PC-3 (cell line): Measurements from ENCODE around the gene MTHFR. TPM values are rescaled to one million over a fixed set of nuclear protein-coding genes. Genes with fewer than 3 reads are reported as not detected.

Experiments
- ATAC-seq: fragments of 200-7000 bp; cut with Tn5 transposase; 2 replicates; pipeline ENCODE4 v1.9.1; 2020; ENCODE audit warnings: mild to moderate bottlenecking, moderate library complexity
- BruUV-seq: library from RNA; stranded (reverse); fragments of 400-500 nt; replicated peaks from 2 replicates; lab custom pipeline; 2021; lab: Mats Ljungman, UMichigan
- CTCF ChIA-PET: fragments of 300-600 bp; sonication (Branson Sonifier 250); formaldehyde crosslinking; loops from one replicate; lab custom pipeline; 2022; ENCODE audit warnings: antibody characterized with exemption; lab: Charles Lee
- POLR2A ChIA-PET: fragments of 300-600 bp; sonication (Branson Sonifier 250); formaldehyde crosslinking; loops from one replicate; lab custom pipeline; 2022; ENCODE audit warnings: antibody characterized with exemption; ENCODE audit not compliant: unreplicated experiment; lab: Charles Lee
- DNase-seq: peaks from one replicate; pipeline ENCODE4 v3.0.0-alpha.2; 2015
- H2AFZ ChIP-seq: fragments of 300-600 bp; sonication (generic); 2 replicates; pipeline ENCODE4 v1.6.0; 2016; ENCODE audit warnings: antibody characterized with exemption, low read length
- H3F3A ChIP-seq: fragments of 300-600 bp; sonication (generic); one replicate; pipeline ENCODE4 v1.6.0; 2017; ENCODE audit warnings: antibody characterized with exemption, low read length, control low read depth, mild to moderate bottlenecking; ENCODE audit not compliant: unreplicated experiment
- H3K27ac ChIP-seq: fragments of 300-600 bp; sonication (generic); 2 replicates; pipeline ENCODE4 v1.5.1; 2016; ENCODE audit warnings: mild to moderate bottlenecking, low read length
- H3K27me3 ChIP-seq: fragments of 300-600 bp; sonication (generic); 2 replicates; pipeline ENCODE4 v1.6.1; 2016; ENCODE audit warnings: low read length, mixed read lengths
- H3K36me3 ChIP-seq: fragments of 300-600 bp; sonication (generic); 2 replicates; pipeline ENCODE4 v1.6.1; 2016; ENCODE audit warnings: low read depth, mixed run types, low read length, mixed read lengths
- H3K4me1 ChIP-seq: fragments of 300-600 bp; sonication (generic); 2 replicates; pipeline ENCODE4 v1.5.1; 2016; ENCODE audit warnings: low read length; ENCODE audit not compliant: insufficient read depth
- H3K4me2 ChIP-seq: fragments of 300-600 bp; sonication (generic); 2 replicates; pipeline ENCODE4 v1.6.0; 2016; ENCODE audit warnings: low read length
- H3K4me3 ChIP-seq: fragments of 300-600 bp; sonication (generic); 2 replicates; pipeline ENCODE4 v1.5.1; 2016; ENCODE audit warnings: mild to moderate bottlenecking, low read length, mixed read lengths
- H3K79me2 ChIP-seq: fragments of 300-600 bp; sonication (generic); 2 replicates; pipeline ENCODE4 v1.6.1; 2017; ENCODE audit warnings: low read length, mixed read lengths
- H3K9ac ChIP-seq: fragments of 300-600 bp; sonication (generic); 2 replicates; pipeline ENCODE4 v1.6.0; 2016; ENCODE audit warnings: mild to moderate bottlenecking, low read length
- H3K9me2 ChIP-seq: fragments of 300-600 bp; sonication (generic); replicated peaks from 2 replicates; pipeline ENCODE4 v1.6.1; 2016; ENCODE audit warnings: mixed run types, low read length, mixed read lengths
- H3K9me3 ChIP-seq: fragments of 300-600 bp; sonication (generic); 2 replicates; pipeline ENCODE4 v1.6.1; 2016; ENCODE audit warnings: low read length, mixed read lengths
- H4K20me1 ChIP-seq: fragments of 300-600 bp; sonication (generic); 2 replicates; pipeline ENCODE4 v1.6.1; 2016; ENCODE audit warnings: low read length, mixed read lengths
- EZH2 ChIP-seq: fragments of 300-600 bp; sonication (generic); IDR thresholded peaks from one replicate; pipeline ENCODE4 v1.6.1; 2017; ENCODE audit warnings: antibody characterized with exemption, mild to moderate bottlenecking, low read length; ENCODE audit not compliant: unreplicated experiment
- EZH2phosphoT487 ChIP-seq: fragments of 300-600 bp; sonication (generic); IDR thresholded peaks from 2 replicates; pipeline ENCODE4 v1.6.1; 2018; ENCODE audit warnings: mild to moderate bottlenecking, antibody characterized with exemption, low read length, borderline replicate concordance
- intact Hi-C: fragments of 100-400 bp; cut with micrococcal nuclease; formaldehyde crosslinking; loops from 2 replicates; pipeline ENCODE4 v1.9.0; 2023
- total RNA-seq: library from RNA; depleted of rRNA; stranded (reverse); fragments of >200 nt; gene quantifications from 2 replicates; pipeline ENCODE4 v1.2.3, GENCODE V29; 2014
- TF ChIP-seq, protein P1 (sequence below): fragments of 300-600 bp; sonication (generic); conservative IDR thresholded peaks from 2 replicates; pipeline ENCODE4 v1.5.1; 2017; ENCODE audit warnings: antibody characterized with exemption, low read depth, mild to moderate bottlenecking, low read length

The MTHFR gene
- total RNA-seq, 1 experiment from 2014 or later: 13.2 TPM

DNA sequence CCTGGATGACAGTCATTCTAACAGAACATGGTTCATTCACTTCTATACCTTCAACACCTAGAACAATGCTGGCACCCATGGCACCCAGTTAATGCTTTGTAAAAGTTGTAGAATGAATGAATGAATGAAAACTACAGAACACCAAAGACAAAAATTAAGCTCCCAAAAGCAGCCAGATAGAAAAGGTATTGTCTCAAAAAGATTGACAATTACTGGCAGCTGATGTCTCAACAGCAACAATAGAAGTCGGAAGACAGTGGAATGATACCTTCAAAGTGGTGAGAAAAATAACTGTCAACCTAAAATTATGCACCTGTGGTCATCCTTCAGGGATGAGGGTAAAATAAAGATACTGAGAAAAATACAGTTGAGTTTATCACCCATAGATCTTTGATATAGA, 48.7 kb downstream of the MTHFR start:
- Histone ChIP-seq H3K4me2 (no peak overlapping the region), H3K9ac (no peak overlapping the region), H3K27ac (no peak overlapping the region), H3K27me3 (no peaks in the 10 kb centered on the region), H3F3A (no peaks in the 10 kb centered on the region), H4K20me1 (no peaks in the 10 kb centered on the region), H3K4me3 (no peak overlapping the region), H3K79me2 (no peaks in the 10 kb centered on the region), H3K9me3 (no peaks in the 10 kb centered on the region), H3K9me2 (no peaks in the 10 kb centered on the region), H3K4me1 (no peaks in the 10 kb centered on the region), H3K36me3 (no peaks in the 10 kb centered on the region), H2AFZ (no peak overlapping the region)
- ChIA-PET CTCF (no interaction called here), POLR2A (no interaction called here)
- DNase-seq (no peak), ATAC-seq (no peak)
- no TSS peak for BruUV-seq
- TF ChIP-seq, protein P1, sequence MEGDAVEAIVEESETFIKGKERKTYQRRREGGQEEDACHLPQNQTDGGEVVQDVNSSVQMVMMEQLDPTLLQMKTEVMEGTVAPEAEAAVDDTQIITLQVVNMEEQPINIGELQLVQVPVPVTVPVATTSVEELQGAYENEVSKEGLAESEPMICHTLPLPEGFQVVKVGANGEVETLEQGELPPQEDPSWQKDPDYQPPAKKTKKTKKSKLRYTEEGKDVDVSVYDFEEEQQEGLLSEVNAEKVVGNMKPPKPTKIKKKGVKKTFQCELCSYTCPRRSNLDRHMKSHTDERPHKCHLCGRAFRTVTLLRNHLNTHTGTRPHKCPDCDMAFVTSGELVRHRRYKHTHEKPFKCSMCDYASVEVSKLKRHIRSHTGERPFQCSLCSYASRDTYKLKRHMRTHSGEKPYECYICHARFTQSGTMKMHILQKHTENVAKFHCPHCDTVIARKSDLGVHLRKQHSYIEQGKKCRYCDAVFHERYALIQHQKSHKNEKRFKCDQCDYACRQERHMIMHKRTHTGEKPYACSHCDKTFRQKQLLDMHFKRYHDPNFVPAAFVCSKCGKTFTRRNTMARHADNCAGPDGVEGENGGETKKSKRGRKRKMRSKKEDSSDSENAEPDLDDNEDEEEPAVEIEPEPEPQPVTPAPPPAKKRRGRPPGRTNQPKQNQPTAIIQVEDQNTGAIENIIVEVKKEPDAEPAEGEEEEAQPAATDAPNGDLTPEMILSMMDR: no peak
- TF ChIP-seq EZH2: no peak
- TF ChIP-seq EZH2phosphoT487: no peak
- intact Hi-C loops: loop anchor here (1.0 kb wide), 1 partner anchor 38 kb away; no protein-coding TSS in a partner anchor

DNA sequence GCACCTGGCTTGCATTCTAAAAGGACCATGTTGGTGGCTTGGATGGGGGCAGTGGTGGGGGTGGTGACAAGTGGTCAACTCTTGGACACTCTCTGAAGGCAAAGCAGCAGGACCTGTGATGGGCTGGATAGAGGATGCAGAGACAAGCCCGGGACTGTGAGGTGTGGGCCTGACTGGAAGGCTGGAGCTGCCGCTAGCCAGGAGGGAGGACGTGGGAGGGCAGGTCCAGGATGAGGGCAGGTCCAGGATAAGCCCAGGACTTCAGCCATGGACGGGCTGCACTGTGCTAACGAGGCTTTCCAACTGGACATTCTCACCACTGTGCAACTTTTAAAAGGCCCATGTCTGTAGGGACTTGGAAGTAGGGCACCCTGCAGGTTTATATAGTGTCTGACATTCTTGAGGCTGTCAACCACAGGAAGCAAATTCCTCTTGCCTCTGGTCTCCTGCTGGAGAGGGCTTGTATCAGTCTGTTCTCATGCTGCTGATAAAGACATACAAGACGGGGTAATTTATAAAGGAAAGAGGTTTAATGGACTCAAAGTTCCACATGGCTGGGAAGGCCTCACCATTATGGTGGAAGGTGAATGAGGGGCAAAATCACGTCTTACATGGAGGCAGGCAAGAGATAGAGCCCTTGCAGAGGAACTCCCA, 52.1 kb downstream of the MTHFR start:
- H3K9me3 ChIP-seq: no peaks in the 10 kb centered on the region
- no peaks in the 10 kb centered on the region for H3K79me2 ChIP-seq
- BruUV-seq: no TSS peak
- no peaks in the 10 kb centered on the region for H3K4me1 ChIP-seq
- no peak overlapping the region for H3K4me3 ChIP-seq
- no peaks in the 10 kb centered on the region for H4K20me1 ChIP-seq
- no peaks in the 10 kb centered on the region for H3K9me2 ChIP-seq
- ChIA-PET POLR2A (no interaction called here), CTCF (no interaction called here)
- intact Hi-C loops: no loop called here
- no peaks in the 10 kb centered on the region for H3K27me3 ChIP-seq
- DNase-seq (no peak), ATAC-seq (peak; percentile 22; the same call in 1 of the 2 replicates)
- no peaks in the 10 kb centered on the region for H3F3A ChIP-seq
- no peak overlapping the region for H3K9ac ChIP-seq
- no peak overlapping the region for H3K27ac ChIP-seq
- no peak overlapping the region for H2AFZ ChIP-seq
- H3K36me3 ChIP-seq: no peaks in the 10 kb centered on the region; the same call in 1 of the 2 replicates
- TF ChIP-seq EZH2 (no peak), EZH2phosphoT487 (no peak)
- TF ChIP-seq, protein P1: no peak
- no peak overlapping the region for H3K4me2 ChIP-seq

- Histone ChIP-seq H3K4me1 (no peaks in the 10 kb centered on the region), H3K79me2 (no peaks in the 10 kb centered on the region), H3K36me3 (no peaks in the 10 kb centered on the region; the same call in 1 of the 2 replicates), H2AFZ (no peak overlapping the region), H3K27me3 (no peaks in the 10 kb centered on the region), H3K9me2 (no peaks in the 10 kb centered on the region), H3K4me2 (no peak overlapping the region), H3K4me3 (no peak overlapping the region), H3F3A (no peaks in the 10 kb centered on the region), H3K27ac (no peak overlapping the region), H3K9ac (no peak overlapping the region), H3K9me3 (no peaks in the 10 kb centered on the region), H4K20me1 (no peaks in the 10 kb centered on the region)
- POLR2A ChIA-PET: no interaction called here
- TF ChIP-seq EZH2phosphoT487 (no peak), EZH2 (no peak)
- TF ChIP-seq, protein P1: no peak
- BruUV-seq: no TSS peak
- no peak for DNase-seq
- intact Hi-C loops: no loop called here
- CTCF ChIA-PET: no interaction called here
- no peak for ATAC-seq
Measured at GRCh38 chr1:11752359-11753088, 53.2 kb downstream of the MTHFR start.
